GM19467 (cell line): ENCODE measurements around the gene RGL1.

Source experiments
- ATAC-seq: cut with Tn5 transposase; IDR thresholded peaks from one replicate; pipeline ENCODE4 v1.9.1; 2021; ENCODE audit warnings: mild to moderate bottlenecking, moderate library complexity; ENCODE audit not compliant: unreplicated experiment

Gene RGL1

GRCh38 chr1:183859831-183860230, 54.9 kb downstream of the RGL1 start:
- no peak for ATAC-seq

GRCh38 chr1:183862967-183863366, 58.0 kb downstream of the RGL1 start:
- no peak for ATAC-seq

GRCh38 chr1:183863852-183864251, 58.9 kb downstream of the RGL1 start:
- ATAC-seq: no peak

- no peak for ATAC-seq
These were observed 59.7 kb downstream of the RGL1 start for GRCh38 chr1:183864611-183865010.

- ATAC-seq: no peak
These were observed 64.3 kb downstream of the RGL1 start for GRCh38 chr1:183869230-183869629.

- no peak for ATAC-seq
These were observed 64.7 kb downstream of the RGL1 start for GRCh38 chr1:183869664-183870063.

- no peak for ATAC-seq
These were observed 65.6 kb downstream of the RGL1 start for GRCh38 chr1:183870351-183871077.

- no peak for ATAC-seq
These were observed 66.2 kb downstream of the RGL1 start for GRCh38 chr1:183871142-183871541.

GRCh38 chr1:183871601-183872000, 66.7 kb downstream of the RGL1 start:
- no peak for ATAC-seq

- no peak for ATAC-seq
These were observed 67.5 kb downstream of the RGL1 start for GRCh38 chr1:183872403-183872802.

GRCh38 chr1:183873642-183874041, 68.7 kb downstream of the RGL1 start:
- no peak for ATAC-seq

GRCh38 chr1:183876309-183876708, 71.4 kb downstream of the RGL1 start:
- ATAC-seq: no peak

GRCh38 chr1:183877053-183877720, 72.3 kb downstream of the RGL1 start:
- ATAC-seq: no peak

GRCh38 chr1:183879494-183879893, 74.6 kb downstream of the RGL1 start:
- ATAC-seq: no peak

GRCh38 chr1:183879966-183880365, 75.0 kb downstream of the RGL1 start:
- no peak for ATAC-seq

GRCh38 chr1:183880531-183881243, 75.8 kb downstream of the RGL1 start:
- no peak for ATAC-seq

GRCh38 chr1:183881387-183882131, 76.6 kb downstream of the RGL1 start:
- ATAC-seq: no peak

- ATAC-seq: no peak
These were observed 77.6 kb downstream of the RGL1 start for GRCh38 chr1:183882335-183883167.

- ATAC-seq: no peak
These were observed 78.7 kb downstream of the RGL1 start for GRCh38 chr1:183883623-183884022.

GRCh38 chr1:183884526-183884925, 79.6 kb downstream of the RGL1 start:
- ATAC-seq: no peak
